DOHH2 (cell line): ENCODE results near the gene ANXA4.

ENCODE experiments used
- H3F3A ChIP-seq: fragments of 200-600 bp; sonication (generic), shearing (Covaris generic); 2 replicates; pipeline ENCODE4 v1.6.0; 2016; ENCODE audit warnings: antibody characterized with exemption, mild to moderate bottlenecking; ENCODE audit not compliant: control insufficient read depth, insufficient read depth
- H3K27ac ChIP-seq: fragments of 200-600 bp; sonication (generic); 2 replicates; pipeline ENCODE4 v1.5.1; 2014; ENCODE audit warnings: low read depth, mild to moderate bottlenecking, low read length, moderate library complexity
- H3K27me3 ChIP-seq: fragments of 200-600 bp; sonication (generic); 2 replicates; pipeline ENCODE4 v1.6.1; 2014; ENCODE audit warnings: mild to moderate bottlenecking, low read length, mixed read lengths; ENCODE audit not compliant: control insufficient read depth
- H3K36me3 ChIP-seq: fragments of 200-600 bp; sonication (generic); 2 replicates; pipeline ENCODE4 v1.6.1; 2014; ENCODE audit warnings: mild to moderate bottlenecking, low read length, moderate library complexity, mixed read lengths; ENCODE audit not compliant: control insufficient read depth
- H3K4me1 ChIP-seq: fragments of 200-600 bp; sonication (generic); 2 replicates; pipeline ENCODE4 v1.6.1; 2014; ENCODE audit warnings: mild to moderate bottlenecking, low read length, mixed read lengths; ENCODE audit not compliant: control insufficient read depth
- H3K4me2 ChIP-seq: fragments of 200-600 bp; sonication (generic); 2 replicates; pipeline ENCODE4 v1.6.0; 2014; ENCODE audit warnings: mild to moderate bottlenecking, low read length, moderate library complexity
- H3K4me3 ChIP-seq: fragments of 200-600 bp; sonication (generic); 2 replicates; pipeline ENCODE4 v1.5.1; 2014; ENCODE audit warnings: mild to moderate bottlenecking, low read length, mixed read lengths
- H3K79me2 ChIP-seq: fragments of 200-600 bp; sonication (generic); 2 replicates; pipeline ENCODE4 v1.6.1; 2014; ENCODE audit warnings: mild to moderate bottlenecking, low read length, mixed read lengths; ENCODE audit not compliant: control insufficient read depth
- H3K9me2 ChIP-seq: fragments of 200-600 bp; sonication (generic); replicated peaks from 2 replicates; pipeline ENCODE4 v1.6.1; 2014; ENCODE audit warnings: mild to moderate bottlenecking, low read length, mixed read lengths; ENCODE audit not compliant: control insufficient read depth
- H3K9me3 ChIP-seq: fragments of 200-600 bp; sonication (generic); 2 replicates; pipeline ENCODE4 v1.6.1; 2014; ENCODE audit warnings: antibody characterized with exemption, low read length, mixed read lengths; ENCODE audit not compliant: control insufficient read depth, insufficient read depth
- H4K20me1 ChIP-seq: fragments of 200-600 bp; sonication (generic); 2 replicates; pipeline ENCODE4 v1.6.0; 2014; ENCODE audit warnings: low read depth, mild to moderate bottlenecking, antibody characterized with exemption, low read length, moderate library complexity; ENCODE audit not compliant: control insufficient read depth, insufficient read depth
- EZH2phosphoT487 ChIP-seq: fragments of 200-600 bp; sonication (generic); IDR thresholded peaks from 2 replicates; pipeline ENCODE4 v1.6.1; 2017; ENCODE audit warnings: borderline replicate concordance, mild to moderate bottlenecking, antibody characterized with exemption, low read length, moderate library complexity, mixed read lengths
- TF ChIP-seq, protein P1 (sequence below): fragments of 200-600 bp; sonication (generic); IDR thresholded peaks from one replicate; pipeline ENCODE4 v1.5.1; 2014; ENCODE audit warnings: antibody characterized with exemption, mild to moderate bottlenecking, low read depth, low read length; ENCODE audit not compliant: poor library complexity, severe bottlenecking

The ANXA4 gene

GRCh38 chr2:69810550-69810949 is 68.6 kb downstream of the ANXA4 start:
- Histone ChIP-seq H3K36me3 (no peaks in the 10 kb centered on the region), H4K20me1 (no peaks in the 10 kb centered on the region), H3K27me3 (no peaks in the 10 kb centered on the region), H3K9me3 (no peaks in the 10 kb centered on the region), H3F3A (no peaks in the 10 kb centered on the region), H3K4me1 (no peaks in the 10 kb centered on the region), H3K27ac (no peak overlapping the region), H3K79me2 (no peaks in the 10 kb centered on the region), H3K4me2 (no peak overlapping the region), H3K9me2 (no peaks in the 10 kb centered on the region), H3K4me3 (no peak overlapping the region)
- no peak for TF ChIP-seq EZH2phosphoT487
- TF ChIP-seq, protein P1, sequence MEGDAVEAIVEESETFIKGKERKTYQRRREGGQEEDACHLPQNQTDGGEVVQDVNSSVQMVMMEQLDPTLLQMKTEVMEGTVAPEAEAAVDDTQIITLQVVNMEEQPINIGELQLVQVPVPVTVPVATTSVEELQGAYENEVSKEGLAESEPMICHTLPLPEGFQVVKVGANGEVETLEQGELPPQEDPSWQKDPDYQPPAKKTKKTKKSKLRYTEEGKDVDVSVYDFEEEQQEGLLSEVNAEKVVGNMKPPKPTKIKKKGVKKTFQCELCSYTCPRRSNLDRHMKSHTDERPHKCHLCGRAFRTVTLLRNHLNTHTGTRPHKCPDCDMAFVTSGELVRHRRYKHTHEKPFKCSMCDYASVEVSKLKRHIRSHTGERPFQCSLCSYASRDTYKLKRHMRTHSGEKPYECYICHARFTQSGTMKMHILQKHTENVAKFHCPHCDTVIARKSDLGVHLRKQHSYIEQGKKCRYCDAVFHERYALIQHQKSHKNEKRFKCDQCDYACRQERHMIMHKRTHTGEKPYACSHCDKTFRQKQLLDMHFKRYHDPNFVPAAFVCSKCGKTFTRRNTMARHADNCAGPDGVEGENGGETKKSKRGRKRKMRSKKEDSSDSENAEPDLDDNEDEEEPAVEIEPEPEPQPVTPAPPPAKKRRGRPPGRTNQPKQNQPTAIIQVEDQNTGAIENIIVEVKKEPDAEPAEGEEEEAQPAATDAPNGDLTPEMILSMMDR, result no peak

- H3K4me1 ChIP-seq, result no peaks in the 10 kb centered on the region
- H4K20me1 ChIP-seq, result no peaks in the 10 kb centered on the region
- H3K79me2 ChIP-seq, result no peaks in the 10 kb centered on the region
- H3K27me3 ChIP-seq, result no peaks in the 10 kb centered on the region
- H3K4me2 ChIP-seq, result no peak overlapping the region
- no peaks in the 10 kb centered on the region for H3K36me3 ChIP-seq
- H3K9me3 ChIP-seq, result no peaks in the 10 kb centered on the region
- no peak overlapping the region for H3K27ac ChIP-seq
- H3K9me2 ChIP-seq, result no peaks in the 10 kb centered on the region
- TF ChIP-seq, protein P1, result no peak
- TF ChIP-seq EZH2phosphoT487, result no peak
- no peak overlapping the region for H3K4me3 ChIP-seq
- H3F3A ChIP-seq, result no peaks in the 10 kb centered on the region
Measured at GRCh38 chr2:69811018-69811417, 69.1 kb downstream of the ANXA4 start.

GRCh38 chr2:69811591-69811990 is 69.7 kb downstream of the ANXA4 start:
- Histone ChIP-seq H3K27me3 (no peaks in the 10 kb centered on the region), H3K36me3 (no peaks in the 10 kb centered on the region), H3K4me3 (no peak overlapping the region), H3K27ac (no peak overlapping the region), H3F3A (no peaks in the 10 kb centered on the region), H3K9me3 (no peaks in the 10 kb centered on the region), H3K4me1 (no peaks in the 10 kb centered on the region), H3K9me2 (no peaks in the 10 kb centered on the region), H4K20me1 (no peaks in the 10 kb centered on the region), H3K79me2 (no peaks in the 10 kb centered on the region), H3K4me2 (no peak overlapping the region)
- TF ChIP-seq EZH2phosphoT487, result no peak
- TF ChIP-seq, protein P1, result no peak

DNA sequence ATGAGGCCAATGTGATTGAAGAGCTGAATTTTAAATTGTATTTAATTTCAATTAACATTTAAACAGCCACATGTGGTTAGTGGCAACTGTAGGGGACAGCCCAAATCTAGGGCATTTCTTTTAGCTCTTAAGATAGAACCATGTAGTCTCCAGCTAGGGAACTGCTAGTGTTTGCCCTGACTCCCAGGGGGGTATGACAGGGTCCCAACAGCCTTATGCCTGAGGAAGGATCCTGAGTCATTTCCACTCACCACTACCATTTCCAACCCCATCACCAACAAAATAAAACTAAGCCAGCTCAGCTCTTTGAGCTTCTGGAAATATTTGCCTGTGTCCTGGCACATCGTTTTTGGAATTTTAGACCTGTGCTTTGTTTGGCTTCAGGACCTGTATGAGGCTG is 73.8 kb downstream of the ANXA4 start:
- Histone ChIP-seq H3K27me3 (no peaks in the 10 kb centered on the region), H3K79me2 (no peaks in the 10 kb centered on the region), H3K4me1 (peaks cover 7% of the 10 kb centered on the region), H3K36me3 (no peaks in the 10 kb centered on the region), H3K4me2 (no peak overlapping the region), H3K9me2 (no peaks in the 10 kb centered on the region), H3K9me3 (no peaks in the 10 kb centered on the region), H3K4me3 (no peak overlapping the region), H3K27ac (no peak overlapping the region), H3F3A (no peaks in the 10 kb centered on the region), H4K20me1 (no peaks in the 10 kb centered on the region)
- no peak for TF ChIP-seq EZH2phosphoT487
- TF ChIP-seq, protein P1, result no peak
